GM18502 (cell line): ENCODE data around the gene ENTPD3.

ENCODE experiments used
- ATAC-seq: cut with Tn5 transposase; IDR thresholded peaks from one replicate; pipeline ENCODE4 v1.9.1; 2021; ENCODE audit warnings: mild to moderate bottlenecking; ENCODE audit not compliant: unreplicated experiment, poor library complexity

The ENTPD3 gene, protein sequence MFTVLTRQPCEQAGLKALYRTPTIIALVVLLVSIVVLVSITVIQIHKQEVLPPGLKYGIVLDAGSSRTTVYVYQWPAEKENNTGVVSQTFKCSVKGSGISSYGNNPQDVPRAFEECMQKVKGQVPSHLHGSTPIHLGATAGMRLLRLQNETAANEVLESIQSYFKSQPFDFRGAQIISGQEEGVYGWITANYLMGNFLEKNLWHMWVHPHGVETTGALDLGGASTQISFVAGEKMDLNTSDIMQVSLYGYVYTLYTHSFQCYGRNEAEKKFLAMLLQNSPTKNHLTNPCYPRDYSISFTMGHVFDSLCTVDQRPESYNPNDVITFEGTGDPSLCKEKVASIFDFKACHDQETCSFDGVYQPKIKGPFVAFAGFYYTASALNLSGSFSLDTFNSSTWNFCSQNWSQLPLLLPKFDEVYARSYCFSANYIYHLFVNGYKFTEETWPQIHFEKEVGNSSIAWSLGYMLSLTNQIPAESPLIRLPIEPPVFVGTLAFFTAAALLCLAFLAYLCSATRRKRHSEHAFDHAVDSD

DNA sequence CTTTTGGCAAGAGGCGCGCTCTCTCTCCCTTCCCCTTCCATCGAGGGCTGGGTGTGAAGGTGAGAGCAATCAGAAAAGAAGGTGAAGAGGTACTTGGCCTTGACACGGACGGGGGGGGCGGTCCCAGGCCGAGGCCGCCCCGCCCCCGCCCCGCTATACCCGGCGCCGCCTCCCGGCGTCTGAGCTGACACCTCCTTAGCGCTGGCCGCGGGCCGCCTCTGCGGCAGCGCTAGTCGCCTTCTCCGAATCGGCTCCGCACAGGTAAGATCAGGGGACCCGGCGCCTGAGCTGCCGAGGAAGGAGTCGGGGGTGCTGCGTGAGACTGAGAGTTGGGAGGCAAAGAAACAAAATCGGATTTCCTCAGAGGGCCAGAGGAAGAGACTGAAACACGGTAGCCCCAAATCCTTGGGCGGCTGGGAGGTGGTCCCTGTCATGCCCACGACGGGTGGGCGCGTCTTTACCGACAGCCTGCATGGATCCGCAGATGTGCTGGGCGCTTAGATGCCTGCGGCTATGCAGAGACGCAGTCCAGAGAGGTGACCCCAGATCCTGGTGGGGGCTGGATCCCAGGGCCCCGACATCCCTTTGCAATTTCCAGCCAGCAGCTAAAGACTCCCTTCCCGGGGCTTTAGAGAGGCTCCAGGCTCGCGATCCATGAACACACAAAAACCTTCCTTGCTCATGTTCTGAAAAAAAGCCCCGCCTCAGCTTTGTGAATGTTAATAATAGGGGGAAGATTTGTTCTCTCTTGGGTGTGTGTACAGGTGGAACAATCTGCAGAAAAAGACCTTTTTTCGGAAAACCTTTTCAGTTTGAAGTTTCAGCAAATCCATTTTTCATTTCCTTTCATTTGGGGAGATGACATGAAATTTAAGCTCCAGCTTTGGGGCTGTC lies at the start of gene ENTPD3:
Gene ENTPD3, plus strand, starts transcription at position 184 of the 894 bp plus-strand sequence. CDS start 874 bp downstream, outside the sequence.
- no peak for ATAC-seq

DNA sequence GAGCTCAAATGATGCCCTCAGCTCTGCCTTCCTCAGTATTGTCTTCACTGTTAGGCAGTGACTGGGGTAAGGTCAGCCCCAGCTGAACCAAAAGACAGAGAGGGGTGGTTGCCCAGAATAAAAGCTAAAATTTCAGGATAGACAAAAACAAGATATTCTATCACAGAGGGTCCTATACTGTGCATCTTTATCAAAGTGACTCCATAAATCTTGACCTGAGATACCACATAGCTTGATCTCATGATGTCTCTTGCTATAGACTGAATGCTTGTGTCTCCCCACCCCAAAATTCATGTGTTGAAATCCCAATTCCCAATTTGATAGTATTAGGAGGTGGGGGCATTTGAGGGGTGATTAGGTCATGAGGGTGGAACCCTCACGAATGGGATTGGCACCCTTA lies 47.1 kb upstream of the ENTPD3 start:
- ATAC-seq, result no peak

DNA sequence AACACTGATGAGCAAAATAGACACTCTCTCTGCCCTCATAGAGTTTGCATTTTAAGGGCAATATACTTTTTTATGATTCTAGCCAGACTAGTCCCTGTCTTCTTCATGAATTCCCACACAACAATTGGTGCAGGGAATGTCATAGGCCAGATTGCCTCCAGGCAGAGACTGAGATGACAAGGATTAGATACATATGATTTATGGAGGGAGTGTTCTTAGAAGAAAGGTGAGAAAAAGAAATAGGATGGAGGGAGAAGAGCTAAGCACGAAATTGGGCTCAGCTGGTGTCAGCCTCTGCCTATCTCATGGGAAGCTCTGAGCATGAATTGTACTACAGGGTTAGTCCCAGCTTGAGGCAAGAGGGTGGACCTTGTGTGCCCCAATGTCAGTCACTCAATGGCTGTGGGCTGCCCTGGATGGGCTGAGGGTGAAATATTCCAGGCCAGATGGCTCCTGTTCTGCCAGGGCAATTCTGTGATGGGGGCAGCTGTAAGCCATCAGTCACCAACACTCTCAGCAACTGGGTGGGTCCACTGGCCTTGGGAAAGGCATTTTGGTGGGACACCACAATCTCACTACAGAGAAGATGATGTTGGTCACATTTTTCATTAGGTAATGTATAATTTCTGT lies 46.3 kb upstream of the ENTPD3 start:
- no peak for ATAC-seq

DNA sequence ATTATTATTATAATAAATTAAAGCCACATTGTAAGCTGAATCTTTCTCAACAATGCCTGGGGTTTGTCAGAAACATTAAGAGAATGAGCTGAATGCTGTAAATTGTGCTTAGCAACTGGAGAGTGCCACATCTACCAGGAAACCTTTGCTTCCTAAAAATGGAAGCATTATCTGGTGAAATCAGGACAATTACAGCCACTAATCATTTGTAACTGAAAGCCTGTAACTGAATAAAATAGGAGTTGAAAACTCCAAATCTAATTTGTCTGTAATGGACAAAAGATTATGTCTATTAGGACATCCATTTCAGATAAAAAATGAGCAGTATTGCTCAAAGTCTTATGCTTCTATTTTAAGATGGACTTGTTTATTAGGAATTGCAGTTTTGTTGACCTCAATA lies 45.3 kb upstream of the ENTPD3 start:
- ATAC-seq, result no peak

DNA sequence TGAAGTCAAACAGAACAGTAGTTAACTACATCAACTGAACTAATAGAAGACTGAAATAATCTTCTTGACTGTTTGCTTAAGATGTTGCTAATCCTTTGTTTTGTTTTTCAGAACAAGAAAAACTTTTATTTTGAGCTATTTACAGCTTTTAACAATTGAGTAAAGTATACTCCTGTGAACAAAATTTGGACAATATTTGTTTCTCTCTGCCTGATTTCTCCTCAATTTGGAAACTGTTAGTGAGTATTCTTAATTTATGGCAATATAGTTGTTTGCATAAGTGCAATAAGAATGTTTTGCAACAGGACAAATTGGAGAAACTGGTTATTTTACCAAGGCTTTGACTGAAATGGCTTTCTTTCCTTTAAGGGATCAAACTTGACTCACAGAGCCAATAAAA lies 36.5 kb upstream of the ENTPD3 start:
- no peak for ATAC-seq

DNA sequence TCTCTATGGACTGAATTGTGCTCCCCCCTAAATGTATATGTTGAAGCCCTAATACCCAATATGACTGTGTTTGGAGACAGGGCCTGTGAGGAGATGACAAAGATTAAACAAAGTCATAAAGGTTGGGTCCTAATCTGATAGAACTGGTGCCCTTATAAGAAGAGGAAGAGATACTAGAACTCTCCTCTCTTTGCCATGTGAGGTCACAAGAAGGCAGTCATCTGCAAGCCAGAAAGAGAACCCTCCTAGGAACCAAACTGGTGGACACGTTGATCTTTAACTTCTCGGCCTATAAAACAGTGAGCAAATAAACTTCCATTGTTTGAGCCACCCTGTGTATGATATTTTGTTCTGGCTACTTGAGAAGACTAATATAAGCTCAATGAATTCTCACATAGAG lies 31.6 kb upstream of the ENTPD3 start:
- no peak for ATAC-seq

DNA sequence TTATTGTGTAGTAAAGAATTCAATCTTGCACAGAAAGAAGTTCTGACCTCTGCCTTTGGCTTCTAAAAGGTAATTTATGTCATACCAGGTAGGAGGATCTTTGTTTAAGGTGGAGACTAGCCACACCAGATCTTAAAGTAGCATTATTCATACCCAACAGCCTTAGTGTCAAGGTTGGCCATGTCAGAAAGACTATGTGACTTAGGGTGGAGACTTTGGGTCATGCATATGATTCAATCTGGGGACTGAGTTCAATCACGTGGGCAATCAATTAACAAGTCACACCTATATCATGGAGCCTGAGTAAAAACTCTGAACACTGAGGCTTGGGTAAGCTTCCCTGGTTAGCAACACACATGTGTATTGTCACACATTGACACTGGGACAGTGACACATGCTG lies 28.5 kb upstream of the ENTPD3 start:
- no peak for ATAC-seq

DNA sequence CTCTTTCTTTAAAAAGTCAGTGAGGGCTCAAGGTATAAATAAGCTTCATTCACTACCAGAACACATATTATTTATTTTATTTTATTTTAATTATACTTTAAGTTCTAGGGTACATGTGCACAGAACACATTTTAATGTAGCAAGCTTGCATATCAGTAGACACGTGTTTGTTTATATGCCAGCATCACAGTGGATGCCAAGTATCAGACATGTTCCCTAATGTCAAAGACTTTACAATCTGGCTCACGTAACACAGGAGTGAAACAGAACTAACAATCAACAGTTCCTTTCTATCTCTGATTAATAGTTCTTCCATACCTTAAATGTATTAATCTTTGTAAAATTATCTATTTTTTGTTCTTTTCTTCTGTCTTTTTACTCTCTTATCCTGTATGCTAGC lies 23.3 kb upstream of the ENTPD3 start:
- ATAC-seq, result no peak

DNA sequence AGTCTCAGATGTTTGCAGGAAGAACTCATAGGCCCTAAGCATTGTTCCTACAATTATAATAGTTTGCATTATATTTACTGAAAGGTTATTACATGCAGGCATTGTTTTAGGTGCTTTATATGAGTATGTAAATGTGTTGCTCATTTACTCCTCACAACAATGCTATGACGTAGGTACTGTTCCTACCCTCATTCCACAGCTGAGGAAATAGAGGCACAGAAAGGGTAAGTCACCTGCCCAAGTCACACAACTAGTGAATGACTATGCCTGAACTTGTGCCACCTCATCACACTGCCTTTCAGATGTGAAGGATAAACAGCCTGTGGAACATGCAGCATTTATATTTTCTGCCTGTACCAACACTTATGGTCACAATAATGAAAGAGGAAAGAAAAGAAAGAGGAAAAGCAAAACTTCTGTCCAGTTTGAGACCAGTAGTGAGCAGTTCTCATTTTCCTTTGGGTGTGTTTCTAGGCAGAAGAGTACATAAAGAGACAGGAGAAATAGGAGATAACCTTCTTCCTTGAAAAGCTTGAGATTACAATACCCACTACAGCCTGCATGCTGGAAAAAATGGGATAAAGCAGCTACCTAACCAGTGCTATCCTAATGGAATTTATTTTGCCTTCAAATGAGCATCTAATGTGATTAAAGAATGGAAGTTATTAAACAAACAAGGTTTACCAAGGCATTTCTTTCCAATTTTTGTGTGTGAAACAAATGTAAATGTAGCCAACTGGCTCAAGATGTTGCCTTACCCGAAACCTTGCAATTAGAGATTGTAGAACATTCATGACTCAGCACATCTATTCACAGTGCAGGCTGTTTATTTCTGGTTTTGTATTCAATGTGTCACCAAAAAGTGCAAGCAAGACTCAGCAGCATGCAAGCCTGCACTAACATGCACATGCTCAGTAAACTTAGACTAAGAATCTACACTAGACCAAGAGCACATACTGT lies 20.5 kb upstream of the ENTPD3 start:
- ATAC-seq, result no peak

DNA sequence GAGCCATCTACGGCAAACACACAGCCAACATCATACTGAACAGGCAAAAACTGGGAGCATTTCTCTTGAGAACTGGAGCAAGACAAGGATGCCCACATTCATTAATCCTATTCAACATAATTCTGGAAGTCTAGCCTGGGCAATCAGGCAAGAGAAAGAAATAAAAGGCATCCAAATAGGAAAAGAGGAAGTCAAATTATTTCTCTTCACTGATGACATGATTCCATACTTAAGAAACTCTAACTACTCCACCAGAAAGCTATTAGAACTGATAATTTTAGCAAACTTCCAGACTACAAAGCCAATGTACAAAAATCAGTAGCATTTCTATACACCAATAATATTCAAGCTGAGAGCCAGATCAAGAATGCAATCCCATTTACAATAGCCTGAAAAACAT lies 17.3 kb upstream of the ENTPD3 start:
- no peak for ATAC-seq

DNA sequence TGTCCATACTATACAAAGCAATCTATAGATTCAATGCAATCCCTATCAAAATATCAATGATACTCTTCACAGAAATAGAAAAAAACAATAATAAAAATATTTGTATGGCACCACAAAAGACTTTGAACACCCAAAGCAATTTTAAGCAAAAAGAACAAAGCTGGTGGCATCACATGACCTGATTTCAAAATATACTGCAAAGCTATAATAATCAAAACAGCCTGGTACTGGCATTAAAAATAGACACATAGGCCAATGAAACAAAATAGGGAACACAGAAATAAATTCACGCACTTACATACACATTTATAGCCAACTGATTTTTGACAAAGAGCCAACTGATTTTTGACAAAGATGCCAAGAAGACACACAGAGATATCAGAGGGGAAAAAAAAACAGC lies 9.2 kb upstream of the ENTPD3 start:
- no peak for ATAC-seq

DNA sequence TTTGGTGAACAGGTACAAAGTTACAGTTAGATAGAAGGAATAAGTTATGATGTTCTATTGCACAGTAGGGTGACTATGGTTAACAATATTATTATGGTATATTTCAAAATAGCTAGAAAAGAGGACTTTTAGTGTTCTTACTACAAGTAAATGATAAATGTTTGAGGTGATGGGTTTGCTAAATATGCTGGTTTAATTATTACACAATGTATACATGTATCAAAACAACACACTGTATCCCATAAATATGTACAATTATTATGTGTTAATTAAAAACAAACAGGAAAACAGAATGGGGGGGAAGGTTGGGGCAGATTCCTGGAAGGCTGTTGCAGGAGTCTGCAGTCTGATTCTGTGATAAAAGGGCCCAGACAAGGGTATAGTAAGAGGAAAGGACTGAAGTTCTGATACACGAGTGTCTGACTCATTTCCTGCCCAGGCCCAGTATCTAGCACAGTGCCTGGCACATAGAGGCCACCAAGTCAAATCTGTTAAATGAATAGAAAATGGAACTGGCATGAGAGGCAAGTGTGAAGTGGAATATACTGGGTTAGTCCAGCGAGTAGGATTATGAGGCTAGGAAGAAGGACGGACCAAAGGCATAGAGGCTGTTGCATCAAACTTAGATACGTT lies 7.2 kb upstream of the ENTPD3 start:
- no peak for ATAC-seq

DNA sequence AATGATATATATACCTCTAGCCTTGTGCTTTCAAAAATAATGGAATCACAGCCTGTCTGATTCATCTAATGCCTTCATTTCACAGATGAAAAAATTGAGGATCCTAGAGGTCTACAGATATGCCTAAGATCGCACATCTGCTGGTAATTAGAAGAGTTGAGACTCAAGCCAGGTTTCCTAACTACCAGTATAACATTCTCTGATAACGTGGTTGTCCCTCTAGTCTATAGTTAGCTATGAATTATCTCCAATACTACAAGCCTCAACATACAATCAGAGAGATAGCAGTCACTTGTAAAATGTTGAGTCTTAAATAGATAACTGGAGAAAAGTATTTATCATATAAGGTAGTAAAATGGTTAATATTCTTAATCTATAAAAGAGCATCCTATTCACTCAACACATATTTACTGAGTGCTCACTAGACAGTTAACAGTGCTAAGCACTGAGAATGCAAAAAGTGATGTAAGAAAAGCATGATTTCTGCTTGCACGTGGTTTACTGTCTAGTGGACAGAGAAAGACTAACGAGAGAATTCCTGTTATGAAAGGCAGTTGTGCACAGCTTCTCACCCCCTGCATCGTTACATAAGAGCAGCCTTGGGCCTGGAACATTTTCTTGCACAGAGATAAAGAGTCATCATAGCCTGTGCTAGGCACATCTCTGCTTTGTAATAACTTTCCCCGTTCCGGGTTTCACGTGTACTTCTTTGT lies 4.9 kb upstream of the ENTPD3 start:
- no peak for ATAC-seq

DNA sequence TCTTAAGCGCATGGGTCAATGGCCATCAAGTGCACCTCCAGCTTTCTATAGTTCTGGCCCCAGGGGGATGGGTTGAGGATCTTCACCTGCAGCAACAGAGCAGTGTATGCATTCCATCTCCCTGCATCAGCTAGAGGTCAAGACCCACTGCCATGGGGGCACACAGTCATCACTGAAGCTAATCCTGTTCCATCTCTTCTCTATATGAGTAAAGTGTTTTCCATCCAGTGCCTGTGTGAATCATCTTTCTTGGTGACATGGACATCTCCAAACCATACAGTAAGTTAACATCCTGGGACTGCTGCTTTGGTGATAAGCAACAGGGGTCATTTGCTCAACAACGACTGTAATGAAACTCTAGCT lies 4.4 kb upstream of the ENTPD3 start:
- ATAC-seq, result no peak

DNA sequence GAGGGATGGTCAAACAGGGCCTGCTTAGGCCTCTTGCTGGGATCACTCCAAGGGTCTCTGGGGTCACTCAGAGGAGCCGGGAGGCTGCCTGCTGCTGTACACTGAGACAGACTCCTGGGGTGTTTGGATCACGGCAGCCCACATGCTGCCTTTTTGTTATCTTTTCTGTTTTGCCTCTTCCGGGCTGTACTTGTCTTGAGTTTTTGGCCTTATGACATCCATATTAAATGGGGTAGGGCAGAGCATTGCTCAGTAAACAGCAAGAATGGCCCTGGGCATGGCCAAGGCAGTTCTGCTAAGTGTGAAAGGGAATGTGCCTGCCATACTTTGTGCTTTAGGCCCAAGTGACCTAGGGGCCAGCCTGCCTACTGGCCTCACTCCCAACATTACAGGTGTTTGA lies 771 bp upstream of the ENTPD3 start:
- no peak for ATAC-seq

DNA sequence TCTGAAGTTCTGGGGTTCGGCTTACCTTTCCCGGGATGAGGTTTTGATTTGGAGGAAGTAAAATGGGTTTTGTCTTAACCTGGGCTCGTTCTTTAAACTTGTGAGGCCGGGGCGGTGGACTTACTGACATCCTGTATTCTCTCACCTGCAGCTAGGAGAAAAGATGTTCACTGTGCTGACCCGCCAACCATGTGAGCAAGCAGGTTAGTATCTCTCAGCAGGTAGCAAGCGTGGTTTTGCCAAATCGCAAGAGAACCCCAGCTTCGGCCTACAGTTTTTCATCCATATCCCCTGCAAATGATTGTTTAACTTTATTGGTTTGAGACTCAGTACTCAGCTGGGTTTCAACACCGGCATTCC lies 891 bp downstream of the ENTPD3 start:
- no peak for ATAC-seq

DNA sequence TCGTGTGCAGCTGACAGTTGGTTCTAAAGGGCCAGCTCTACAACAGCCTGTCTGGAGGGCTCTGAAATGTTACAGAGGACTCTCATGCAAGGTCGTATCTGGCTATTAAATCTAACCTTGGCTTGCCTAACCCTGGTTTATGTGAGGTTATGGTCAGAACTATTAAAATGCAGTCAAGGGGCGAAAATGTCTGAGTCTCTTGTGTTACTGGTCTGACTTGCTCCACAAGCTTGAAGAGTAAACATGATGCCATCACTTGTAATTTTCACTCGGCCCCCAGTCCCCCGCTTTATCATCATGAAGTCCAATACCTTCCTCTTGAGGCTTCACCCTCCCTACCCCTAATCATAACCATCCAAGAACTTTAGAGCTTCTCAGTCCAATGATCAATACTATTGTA lies 9.4 kb downstream of the ENTPD3 start:
- ATAC-seq, result no peak

DNA sequence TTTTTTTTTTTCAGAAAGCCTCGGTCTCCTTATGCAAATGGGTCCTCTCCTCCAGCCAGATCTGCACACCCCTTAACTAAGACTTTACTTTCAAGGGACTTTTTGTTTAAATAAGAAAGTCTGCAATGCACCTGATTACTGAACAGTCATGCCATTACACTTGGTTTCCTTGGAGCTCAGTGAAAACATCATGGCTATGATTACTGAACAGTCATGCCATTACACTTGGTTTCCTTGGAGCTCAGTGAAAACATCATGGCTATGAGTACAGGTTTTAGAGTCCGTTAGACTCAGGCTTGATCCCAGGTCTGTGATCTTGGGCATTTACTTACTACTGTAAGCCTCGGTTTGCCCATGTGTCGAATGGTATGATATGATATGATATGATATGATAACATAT lies 10.1 kb downstream of the ENTPD3 start:
- no peak for ATAC-seq

DNA sequence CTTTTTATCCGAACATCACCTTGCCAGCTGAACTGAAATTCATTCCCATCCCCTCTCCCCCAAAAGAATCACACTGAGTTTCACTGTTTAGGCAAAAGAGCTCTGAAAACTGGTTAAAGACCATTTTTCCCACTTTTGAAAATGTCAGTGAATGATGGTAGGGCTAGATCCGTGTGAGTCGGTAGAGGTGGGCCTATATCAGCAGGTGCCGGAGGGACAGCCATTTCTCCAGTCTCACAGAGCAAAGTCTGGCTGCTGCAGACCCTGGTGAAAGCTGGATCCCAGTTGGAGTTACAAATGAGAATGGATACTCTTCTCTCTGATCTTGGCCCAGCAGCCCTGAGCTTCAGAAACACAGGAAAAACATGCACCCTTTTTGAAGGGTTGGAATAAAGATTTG lies 10.9 kb downstream of the ENTPD3 start:
- ATAC-seq, result no peak
